ENCODE results near the gene ADAM15.

- no peak for TF ChIP-seq POLR2AphosphoS5 (IDR thresholded peaks at IDR 0.05)
- no peak for TF ChIP-seq CTCF (IDR thresholded peaks at IDR 0.05)
- TF ChIP-seq POLR2A (IDR thresholded peaks at IDR 0.05), result no peak
These were observed 10.6 kb upstream of the ADAM15 start for GRCh38 chr1:155040358-155041093.

Measured in breast epithelium (tissue), 3 donors.